ENCODE results near the gene CLEC3B. TPM values are rescaled to one million over a fixed set of nuclear protein-coding genes. Genes with fewer than 3 reads are reported as not detected.

The CLEC3B gene
- total and polyA plus RNA-seq, 2 donors (not counting 3 experiments of a cell fraction or from before 2014, with no cell fraction given) = 1.8 TPM; not detected in 1

DNA sequence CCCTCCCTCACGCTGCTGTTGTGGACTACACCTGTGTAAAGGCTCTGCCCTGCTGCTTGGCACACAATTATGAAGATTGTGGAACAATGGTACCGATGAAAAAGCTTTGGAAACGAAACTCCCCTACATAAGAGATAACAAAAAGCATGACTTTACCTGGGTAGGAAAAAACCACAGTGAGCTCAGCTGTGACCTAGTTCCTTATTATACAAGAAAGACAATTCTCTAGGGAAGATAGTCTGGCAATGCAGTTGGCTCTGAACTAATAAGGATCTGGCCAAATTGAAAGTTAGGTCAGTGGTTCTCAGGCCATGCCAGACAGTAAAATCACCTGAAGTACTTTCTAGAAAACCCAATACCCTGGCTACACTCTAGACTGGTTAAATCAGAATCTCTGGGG is 16.1 kb downstream of the CLEC3B start:
- Histone ChIP-seq H4K20me1 (replicated peaks; ENCODE audit: control insufficient read depth, extremely low read depth, insufficient read depth, low read length) (no peaks in the 10 kb centered on the region), H3K27me3 (ENCODE audit: control insufficient read depth in 2 of 2, insufficient read depth in 2 of 2, low read length in 2 of 2) (peaks cover 0 to 3% of the 10 kb centered on the region in 2 experiments), H3K9me3 (replicated peaks; ENCODE audit: control insufficient read depth, insufficient read depth, low read length) (no peaks in the 10 kb centered on the region), H3K79me2 (ENCODE audit: control insufficient read depth, insufficient read depth, low read length) (no peaks in the 10 kb centered on the region), H3K36me3 (ENCODE audit: control insufficient read depth in 2 of 2, extremely low read depth in 1 of 2, insufficient read depth in 2 of 2, low read length in 2 of 2) (no peaks in the 10 kb centered on the region), H3K9ac (replicated peaks; ENCODE audit: extremely low read depth, insufficient read depth, low read length) (no peak overlapping the region), H3K4me3 (replicated peaks in 1 of 3; ENCODE audit: insufficient read depth in 1 of 3, low read depth in 1 of 3, low read length in 3 of 3) (no peak overlapping the region), H3K4me1 (ENCODE audit: control insufficient read depth, extremely low read depth, insufficient read depth, low read length) (no peaks in the 10 kb centered on the region), H3K9me1 (replicated peaks; ENCODE audit: control insufficient read depth, extremely low read depth, insufficient read depth, low read length) (no peaks in the 10 kb centered on the region), H3K27ac (ENCODE audit: insufficient read depth, low read depth, low read length) (no peak overlapping the region), H2AFZ (ENCODE audit: low read depth, low read length) (no peak overlapping the region), H3K4me2 (ENCODE audit: insufficient read depth, low read length) (no peak overlapping the region)
- CTCF ChIA-PET = interaction anchor here (1.0 to 11.6 kb wide), 16 partner anchors 12 to 468 kb away, joined by 3 to 467 read pairs (median 14); partner anchors contain the start of gene TMEM158
- dilution Hi-C loops (cut with MboI; ENCODE audit: extremely low pct_ligation_motif_present, low sequenced_read_pairs) = loop anchor here (25.0 kb wide), 1 partner anchor 470 kb away; no protein-coding TSS in a partner anchor
- no peak for DNase-seq (ENCODE audit: low read depth, low spot score)
- POLR2A ChIA-PET = no interaction called here
- intact Hi-C loops (cut with micrococcal nuclease) = loop anchor here (5.0 kb wide), 1 partner anchor 300 kb away; no protein-coding TSS in a partner anchor
- BruUV-seq (replicated peaks) = no TSS peak
- FAIRE-seq = no peak
- TF ChIP-seq EZH2 (IDR thresholded peaks at IDR 0.05; ENCODE audit: borderline replicate concordance, low read depth, low read length, severe bottlenecking) (no peak), JUN (IDR thresholded peaks at IDR 0.05; ENCODE audit: borderline replicate concordance, insufficient read depth, insufficient read length, low read depth) (no peak), CTCF (IDR thresholded peaks at IDR 0.05; ENCODE audit: extremely low read depth in 1 of 2, insufficient read depth in 1 of 2, low read depth in 1 of 2, low read length in 2 of 2) (no peak), GATA2 (IDR thresholded peaks at IDR 0.05; ENCODE audit: insufficient read depth, insufficient read length, low read depth, low read length) (no peak)
